H1 (cell line): ENCODE data around the gene DNAJC2. TPM values are rescaled to one million over a fixed set of nuclear protein-coding genes. Genes with fewer than 3 reads are reported as not detected.

Experiments
- CBX8 ChIP-seq: fragments of 300-800, 300-1000 bp; sonication (generic); IDR thresholded peaks from 2 replicates; pipeline ENCODE4 v1.7.1; 2016; ENCODE audit warnings: low read depth, low read length, borderline replicate concordance
- CEBPB ChIP-seq: IDR thresholded peaks from 2 replicates; pipeline ENCODE4 v1.6.1; 2012; ENCODE audit warnings: low read depth, low read length
- CTBP2 ChIP-seq: IDR thresholded peaks from 2 replicates; pipeline ENCODE4 v1.7.0; 2011; ENCODE audit warnings: borderline replicate concordance, mild to moderate bottlenecking, moderate library complexity, mixed read lengths, low read length; ENCODE audit not compliant: insufficient read depth, insufficient read length
- JUND ChIP-seq: IDR thresholded peaks from 2 replicates; pipeline ENCODE4 v1.6.1; 2011; ENCODE audit warnings: mild to moderate bottlenecking, improper control_type of control experiment, low read length
- KDM1A ChIP-seq: fragments of 200-600, 300-600 bp; sonication (generic); IDR thresholded peaks from 2 replicates; pipeline ENCODE4 v1.7.1; 2016; ENCODE audit warnings: mild to moderate bottlenecking, low read length, borderline replicate concordance
- SIN3A ChIP-seq, 2 experiments: IDR thresholded peaks in 1 of 2; conservative IDR thresholded peaks in 1 of 2; 2 replicates each; pipeline ENCODE4 v1.6.1; 2011 to 2012; ENCODE audit warnings: low read length in 2 of 2, improper control_type of control experiment in 1 of 2, low read depth in 1 of 2, mild to moderate bottlenecking in 1 of 2
- TBP ChIP-seq: IDR thresholded peaks from 2 replicates; pipeline ENCODE4 v1.6.1; 2011; ENCODE audit warnings: low read depth, low read length, improper control_type of control experiment
- polyA plus RNA-seq, 7 experiments: library from polyadenylated mRNA; depleted of rRNA in 3 of 7; stranded (reverse) in 5 of 7; unstranded in 2 of 7; fragments of >200 nt in 5 of 7; fragments of 200-250 nt in 2 of 7; gene quantifications; 1 replicate in 5 of 7; 2 replicates in 1 of 7; 4 replicates in 1 of 7; pipeline versions ENCODE4 v1.2.1 to v1.2.3, GENCODE V29; 2011 to 2013; ENCODE audit warnings: missing spikeins in 2 of 7, mixed read lengths in 2 of 7
- total RNA-seq: library from RNA; stranded (reverse); fragmentation: NEBNext Ultra II Directional; extraction: Animal tissue kit (Norgen Biotek cat#: 25700); gene quantifications from 2 replicates; pipeline ENCODE4 v1.2.1, GENCODE V29; 2021
- TF ChIP-seq, protein P1 (sequence below): fragments of 300-600 bp; sonication (generic); IDR thresholded peaks from 2 replicates; pipeline ENCODE4 v1.7.1; 2012; ENCODE audit warnings: low read length, moderate library complexity, mild to moderate bottlenecking, inconsistent platforms; ENCODE audit not compliant: insufficient replicate concordance
- TF ChIP-seq, protein P2 (sequence below): IDR thresholded peaks from 2 replicates; pipeline ENCODE4 v1.6.1; 2011; ENCODE audit warnings: low read length, improper control_type of control experiment

DNAJC2 gene
- total and polyA plus RNA-seq, 2 of the 8 experiments (the other 6 are each of a cell fraction or from before 2014, with no cell fraction given), result 9.8 to 42.2 TPM

DNA sequence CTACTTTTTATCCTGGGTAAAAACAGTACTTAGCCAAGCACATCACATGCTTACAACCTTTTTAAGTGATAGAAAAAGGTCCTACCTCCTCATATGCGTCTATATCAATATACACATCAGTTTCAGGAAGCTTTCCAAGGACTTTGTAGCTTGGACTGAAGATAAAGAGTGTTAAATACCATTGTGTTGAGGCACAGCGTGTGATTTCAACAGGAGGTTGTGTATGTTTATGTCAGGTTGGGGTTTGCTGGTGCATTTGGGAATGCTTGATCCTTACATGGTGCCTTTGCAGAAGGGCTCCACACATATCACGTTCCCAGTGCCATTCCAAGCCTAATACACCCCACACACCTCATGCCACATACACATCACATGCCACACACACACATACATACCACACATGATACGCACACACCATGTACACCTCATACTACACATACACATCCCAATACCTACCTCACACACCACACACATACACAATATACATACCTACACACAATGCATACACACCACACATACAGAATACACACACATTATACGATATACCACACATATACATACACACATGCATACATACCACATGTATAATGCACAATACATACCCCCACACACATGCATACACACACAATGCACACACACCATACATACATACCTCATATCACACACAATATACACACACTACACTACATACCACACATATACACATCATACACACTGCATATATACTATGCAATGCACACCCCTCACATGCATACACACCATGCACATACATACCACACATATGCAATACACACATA lies 36.0 kb upstream of the DNAJC2 start (continued):
- TF ChIP-seq, protein P1, sequence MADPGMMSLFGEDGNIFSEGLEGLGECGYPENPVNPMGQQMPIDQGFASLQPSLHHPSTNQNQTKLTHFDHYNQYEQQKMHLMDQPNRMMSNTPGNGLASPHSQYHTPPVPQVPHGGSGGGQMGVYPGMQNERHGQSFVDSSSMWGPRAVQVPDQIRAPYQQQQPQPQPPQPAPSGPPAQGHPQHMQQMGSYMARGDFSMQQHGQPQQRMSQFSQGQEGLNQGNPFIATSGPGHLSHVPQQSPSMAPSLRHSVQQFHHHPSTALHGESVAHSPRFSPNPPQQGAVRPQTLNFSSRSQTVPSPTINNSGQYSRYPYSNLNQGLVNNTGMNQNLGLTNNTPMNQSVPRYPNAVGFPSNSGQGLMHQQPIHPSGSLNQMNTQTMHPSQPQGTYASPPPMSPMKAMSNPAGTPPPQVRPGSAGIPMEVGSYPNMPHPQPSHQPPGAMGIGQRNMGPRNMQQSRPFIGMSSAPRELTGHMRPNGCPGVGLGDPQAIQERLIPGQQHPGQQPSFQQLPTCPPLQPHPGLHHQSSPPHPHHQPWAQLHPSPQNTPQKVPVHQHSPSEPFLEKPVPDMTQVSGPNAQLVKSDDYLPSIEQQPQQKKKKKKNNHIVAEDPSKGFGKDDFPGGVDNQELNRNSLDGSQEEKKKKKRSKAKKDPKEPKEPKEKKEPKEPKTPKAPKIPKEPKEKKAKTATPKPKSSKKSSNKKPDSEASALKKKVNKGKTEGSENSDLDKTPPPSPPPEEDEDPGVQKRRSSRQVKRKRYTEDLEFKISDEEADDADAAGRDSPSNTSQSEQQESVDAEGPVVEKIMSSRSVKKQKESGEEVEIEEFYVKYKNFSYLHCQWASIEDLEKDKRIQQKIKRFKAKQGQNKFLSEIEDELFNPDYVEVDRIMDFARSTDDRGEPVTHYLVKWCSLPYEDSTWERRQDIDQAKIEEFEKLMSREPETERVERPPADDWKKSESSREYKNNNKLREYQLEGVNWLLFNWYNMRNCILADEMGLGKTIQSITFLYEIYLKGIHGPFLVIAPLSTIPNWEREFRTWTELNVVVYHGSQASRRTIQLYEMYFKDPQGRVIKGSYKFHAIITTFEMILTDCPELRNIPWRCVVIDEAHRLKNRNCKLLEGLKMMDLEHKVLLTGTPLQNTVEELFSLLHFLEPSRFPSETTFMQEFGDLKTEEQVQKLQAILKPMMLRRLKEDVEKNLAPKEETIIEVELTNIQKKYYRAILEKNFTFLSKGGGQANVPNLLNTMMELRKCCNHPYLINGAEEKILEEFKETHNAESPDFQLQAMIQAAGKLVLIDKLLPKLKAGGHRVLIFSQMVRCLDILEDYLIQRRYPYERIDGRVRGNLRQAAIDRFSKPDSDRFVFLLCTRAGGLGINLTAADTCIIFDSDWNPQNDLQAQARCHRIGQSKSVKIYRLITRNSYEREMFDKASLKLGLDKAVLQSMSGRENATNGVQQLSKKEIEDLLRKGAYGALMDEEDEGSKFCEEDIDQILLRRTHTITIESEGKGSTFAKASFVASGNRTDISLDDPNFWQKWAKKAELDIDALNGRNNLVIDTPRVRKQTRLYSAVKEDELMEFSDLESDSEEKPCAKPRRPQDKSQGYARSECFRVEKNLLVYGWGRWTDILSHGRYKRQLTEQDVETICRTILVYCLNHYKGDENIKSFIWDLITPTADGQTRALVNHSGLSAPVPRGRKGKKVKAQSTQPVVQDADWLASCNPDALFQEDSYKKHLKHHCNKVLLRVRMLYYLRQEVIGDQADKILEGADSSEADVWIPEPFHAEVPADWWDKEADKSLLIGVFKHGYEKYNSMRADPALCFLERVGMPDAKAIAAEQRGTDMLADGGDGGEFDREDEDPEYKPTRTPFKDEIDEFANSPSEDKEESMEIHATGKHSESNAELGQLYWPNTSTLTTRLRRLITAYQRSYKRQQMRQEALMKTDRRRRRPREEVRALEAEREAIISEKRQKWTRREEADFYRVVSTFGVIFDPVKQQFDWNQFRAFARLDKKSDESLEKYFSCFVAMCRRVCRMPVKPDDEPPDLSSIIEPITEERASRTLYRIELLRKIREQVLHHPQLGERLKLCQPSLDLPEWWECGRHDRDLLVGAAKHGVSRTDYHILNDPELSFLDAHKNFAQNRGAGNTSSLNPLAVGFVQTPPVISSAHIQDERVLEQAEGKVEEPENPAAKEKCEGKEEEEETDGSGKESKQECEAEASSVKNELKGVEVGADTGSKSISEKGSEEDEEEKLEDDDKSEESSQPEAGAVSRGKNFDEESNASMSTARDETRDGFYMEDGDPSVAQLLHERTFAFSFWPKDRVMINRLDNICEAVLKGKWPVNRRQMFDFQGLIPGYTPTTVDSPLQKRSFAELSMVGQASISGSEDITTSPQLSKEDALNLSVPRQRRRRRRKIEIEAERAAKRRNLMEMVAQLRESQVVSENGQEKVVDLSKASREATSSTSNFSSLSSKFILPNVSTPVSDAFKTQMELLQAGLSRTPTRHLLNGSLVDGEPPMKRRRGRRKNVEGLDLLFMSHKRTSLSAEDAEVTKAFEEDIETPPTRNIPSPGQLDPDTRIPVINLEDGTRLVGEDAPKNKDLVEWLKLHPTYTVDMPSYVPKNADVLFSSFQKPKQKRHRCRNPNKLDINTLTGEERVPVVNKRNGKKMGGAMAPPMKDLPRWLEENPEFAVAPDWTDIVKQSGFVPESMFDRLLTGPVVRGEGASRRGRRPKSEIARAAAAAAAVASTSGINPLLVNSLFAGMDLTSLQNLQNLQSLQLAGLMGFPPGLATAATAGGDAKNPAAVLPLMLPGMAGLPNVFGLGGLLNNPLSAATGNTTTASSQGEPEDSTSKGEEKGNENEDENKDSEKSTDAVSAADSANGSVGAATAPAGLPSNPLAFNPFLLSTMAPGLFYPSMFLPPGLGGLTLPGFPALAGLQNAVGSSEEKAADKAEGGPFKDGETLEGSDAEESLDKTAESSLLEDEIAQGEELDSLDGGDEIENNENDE, result no peak
- TF ChIP-seq KDM1A, result no peak
- no peak for TF ChIP-seq JUND
- TF ChIP-seq, protein P2, sequence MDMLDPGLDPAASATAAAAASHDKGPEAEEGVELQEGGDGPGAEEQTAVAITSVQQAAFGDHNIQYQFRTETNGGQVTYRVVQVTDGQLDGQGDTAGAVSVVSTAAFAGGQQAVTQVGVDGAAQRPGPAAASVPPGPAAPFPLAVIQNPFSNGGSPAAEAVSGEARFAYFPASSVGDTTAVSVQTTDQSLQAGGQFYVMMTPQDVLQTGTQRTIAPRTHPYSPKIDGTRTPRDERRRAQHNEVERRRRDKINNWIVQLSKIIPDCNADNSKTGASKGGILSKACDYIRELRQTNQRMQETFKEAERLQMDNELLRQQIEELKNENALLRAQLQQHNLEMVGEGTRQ, result no peak
- TF ChIP-seq TBP, result no peak
- TF ChIP-seq SIN3A (conservative IDR thresholded peaks at IDR 0.05 in 1 of 2, IDR thresholded peaks at IDR 0.05 in 1 of 2; ENCODE audit: low read depth in 1 of 2, low read length in 2 of 2), result no peak
- no peak for TF ChIP-seq CTBP2
- TF ChIP-seq CEBPB, result no peak
- TF ChIP-seq CBX8, result no peak
